Gastrocnemius medialis (tissue), 4 donors: ENCODE results near the gene ALOX12B. TPM values are rescaled to one million over a fixed set of nuclear protein-coding genes. Genes with fewer than 3 reads are reported as not detected.

Experiments
- ATAC-seq, 2 donors: fragments of 150-250 bp; one replicate each; pipeline ENCODE4 v1.9.1; 2016
- DNase-seq, 2 donors: peaks; one replicate each; pipeline ENCODE4 v3.0.0-alpha.2; 2019
- H3K27ac ChIP-seq, 4 donors: fragments of 200-600 bp; sonication (generic); 1 replicate in 1 of 4; 2 replicates in 3 of 4; pipeline ENCODE4 v1.5.1; 2016 to 2018; ENCODE audit warnings: mild to moderate bottlenecking in 2 of 4, moderate library complexity in 1 of 4
- H3K27me3 ChIP-seq, 3 donors: fragments of 200-600 bp; sonication (generic) in 2 of 3; 1 replicate in 1 of 3; 2 replicates in 2 of 3; pipeline versions ENCODE4 v1.5.1 to v1.6.0; 2016 to 2019; ENCODE audit warnings: mild to moderate bottlenecking in 1 of 3, moderate library complexity in 1 of 3
- H3K36me3 ChIP-seq, 2 donors: fragments of 200-600 bp; sonication (generic) in 1 of 2; one replicate each; pipeline ENCODE4 v1.5.1; 2017 to 2018
- H3K4me1 ChIP-seq, 2 donors: fragments of 200-600 bp; sonication (generic) in 1 of 2; one replicate each; pipeline ENCODE4 v1.5.1; 2016 to 2017; ENCODE audit warnings: mild to moderate bottlenecking in 2 of 2
- H3K4me3 ChIP-seq, 4 donors: fragments of 200-600 bp; sonication (generic) in 3 of 4; 1 replicate in 1 of 4; 2 replicates in 3 of 4; pipeline ENCODE4 v1.5.1; 2016 to 2019; ENCODE audit warnings: mild to moderate bottlenecking in 2 of 4
- H3K9me3 ChIP-seq, 3 donors: fragments of 200-600 bp; sonication (generic) in 2 of 3; 1 replicate in 1 of 3; 2 replicates in 2 of 3; pipeline ENCODE4 v1.5.1; 2016 to 2019
- CTCF ChIP-seq, 5 experiments: fragments of 450-650 bp in 3 of 5; fragments of 200-600 bp in 2 of 5; sonication (generic) in 2 of 5; IDR thresholded peaks in 4 of 5; conservative IDR thresholded peaks in 1 of 5; 1 replicate in 4 of 5; 2 replicates in 1 of 5; pipeline ENCODE4 v1.5.1; 2016 to 2019; ENCODE audit warnings: antibody characterized with exemption in 5 of 5, mild to moderate bottlenecking in 3 of 5, moderate library complexity in 3 of 5
- POLR2A ChIP-seq, 2 donors: fragments of 450-650 bp; IDR thresholded peaks; one replicate each; pipeline ENCODE4 v1.6.1; 2017; ENCODE audit warnings: antibody characterized with exemption in 2 of 2, mild to moderate bottlenecking in 2 of 2, moderate library complexity in 2 of 2
- in situ Hi-C, 4 donors: fragments of 200-750 bp; cut with MboI; loops; one replicate each; pipeline versions ENCODE4 v1.15.0 to v1.8.0; 2017; ENCODE audit warnings: low sequenced_read_pairs in 4 of 4
- intact Hi-C: fragments of 100-400 bp; cut with DNase I; formaldehyde crosslinking; loops from one replicate; pipeline ENCODE4 v1.15.1; 2023; ENCODE audit warnings: low total_unique reads
- total RNA-seq, 4 donors: library from RNA; depleted of rRNA; stranded (reverse); fragments of >200 nt; gene quantifications; one replicate each; pipeline versions ENCODE4 v1.1.0 to v1.2.3, GENCODE V29; 2016

ALOX12B gene
- total RNA-seq, 4 donors from 2014 or later, result not detected

GRCh38 chr17:8117980-8118768, 30.7 kb upstream of the ALOX12B start, which contains the start of gene ALOXE3:
ALOXE3 (minus strand) TSS chr17:8118514; CDS start chr17:8117990, 524 bp downstream.
- no peak for TF ChIP-seq POLR2A (IDR thresholded peaks at IDR 0.05)
- no peak for TF ChIP-seq CTCF (IDR thresholded peaks at IDR 0.05 in 4 of 5, conservative IDR thresholded peaks at IDR 0.05 in 1 of 5)
- peak within 1 kb of the TSS; percentile 49 to 63 (median 56) for H3K4me3 ChIP-seq
- intact Hi-C loops, result loop anchor here (1.0 to 5.0 kb wide), 4 partner anchors 24 to 281 kb away; partner anchors contain the start of gene SLC25A35
- in situ Hi-C loops, result no loop called here
- peak in 1 of 2 donors; percentile 14 for ATAC-seq
- H3K9me3 ChIP-seq, result no peaks in the 10 kb centered on the region
- peaks cover 25 to 40% (median 33%) of the 10 kb centered on the region in 3 donors for H3K27me3 ChIP-seq
- peak within 1 kb of the TSS; percentile 76 to 87 (median 84) for H3K27ac ChIP-seq
- no peak for DNase-seq
- H3K4me1 ChIP-seq, result peaks cover 33 to 41% of the 10 kb centered on the region in 2 donors
- no peaks in the 10 kb centered on the region for H3K36me3 ChIP-seq

- no peak for ATAC-seq
- in situ Hi-C loops, result no loop called here
- H3K27me3 ChIP-seq, result peaks cover 21 to 40% (median 26%) of the 10 kb centered on the region in 3 donors
- H3K4me1 ChIP-seq, result peaks cover 26 to 34% of the 10 kb centered on the region in 2 donors
- DNase-seq, result no peak
- H3K27ac ChIP-seq, result no peak overlapping the region
- no peaks in the 10 kb centered on the region for H3K36me3 ChIP-seq
- TF ChIP-seq POLR2A (IDR thresholded peaks at IDR 0.05), result no peak
- no peak for TF ChIP-seq CTCF (IDR thresholded peaks at IDR 0.05 in 4 of 5, conservative IDR thresholded peaks at IDR 0.05 in 1 of 5)
- no peaks in the 10 kb centered on the region for H3K9me3 ChIP-seq
- intact Hi-C loops, result loop anchor here (5.0 kb wide), 2 partner anchors 55 to 280 kb away; no protein-coding TSS in a partner anchor
- H3K4me3 ChIP-seq, result peak overlapping the region in 3 of 4 donors; percentile 49 to 63 (median 56)
These were observed 30.0 kb upstream of the ALOX12B start for GRCh38 chr17:8117367-8117979.

- no peak overlapping the region for H3K27ac ChIP-seq
- intact Hi-C loops, result loop anchor here (5.0 kb wide), 2 partner anchors 54 to 279 kb away; no protein-coding TSS in a partner anchor
- DNase-seq (no peak), ATAC-seq (no peak)
- H3K36me3 ChIP-seq, result no peaks in the 10 kb centered on the region
- peaks cover 22 to 43% (median 25%) of the 10 kb centered on the region in 3 donors for H3K27me3 ChIP-seq
- no peak overlapping the region for H3K4me3 ChIP-seq
- TF ChIP-seq CTCF (IDR thresholded peaks at IDR 0.05 in 4 of 5, conservative IDR thresholded peaks at IDR 0.05 in 1 of 5), result no peak
- TF ChIP-seq POLR2A (IDR thresholded peaks at IDR 0.05), result no peak
- peaks cover 25 to 27% of the 10 kb centered on the region in 2 donors for H3K4me1 ChIP-seq
- in situ Hi-C loops, result no loop called here
- no peaks in the 10 kb centered on the region for H3K9me3 ChIP-seq
These were observed 29.3 kb upstream of the ALOX12B start for GRCh38 chr17:8116776-8117175.

GRCh38 chr17:8110907-8111306, 23.4 kb upstream of the ALOX12B start:
- TF ChIP-seq CTCF (IDR thresholded peaks at IDR 0.05 in 4 of 5, conservative IDR thresholded peaks at IDR 0.05 in 1 of 5) (no peak), POLR2A (IDR thresholded peaks at IDR 0.05) (no peak)
- DNase-seq (no peak), ATAC-seq (no peak)
- H3K9me3 ChIP-seq, result no peaks in the 10 kb centered on the region
- no peaks in the 10 kb centered on the region for H3K36me3 ChIP-seq
- no peak overlapping the region for H3K27ac ChIP-seq
- in situ Hi-C loops, result no loop called here
- H3K4me1 ChIP-seq, result peaks cover 0 to 7% of the 10 kb centered on the region in 2 donors
- peaks cover 34 to 50% (median 39%) of the 10 kb centered on the region in 3 donors for H3K27me3 ChIP-seq
- intact Hi-C loops, result no loop called here
- H3K4me3 ChIP-seq, result no peak overlapping the region
